Pancreas (tissue), 10 donors: ENCODE measurements around the gene CD3D. TPM values are rescaled to one million over a fixed set of nuclear protein-coding genes. Genes with fewer than 3 reads are reported as not detected.

ENCODE experiments used
- ATAC-seq, 4 donors: fragments of 200-7000 bp; cut with Tn5 transposase; one replicate each; pipeline versions ENCODE4 v1.8.0 to v1.9.1; 2020; ENCODE audit warnings: mild to moderate bottlenecking in 4 of 4, moderate library complexity in 4 of 4
- DNase-seq, 6 donors: peaks; one replicate each; pipeline ENCODE4 v3.0.0-alpha.2; 2020
- FAIRE-seq: peaks from 2 replicates; lab custom pipeline; 2012; peaks lifted over from hg19 to GRCh38; lab: Jason Lieb, UNC
- H3K27ac ChIP-seq, 4 donors: fragments of 200-600 bp; sonication (generic); 1 replicate in 3 of 4; 2 replicates in 1 of 4; pipeline versions ENCODE4 v1.5.0 to v1.8.0; 2020
- H3K27me3 ChIP-seq, 4 donors: fragments of 200-600 bp; one replicate each; pipeline ENCODE4 v1.8.0; 2021
- H3K36me3 ChIP-seq, 3 donors: fragments of 200-600 bp; sonication (generic) in 1 of 3; one replicate each; pipeline versions ENCODE4 v1.5.0 to v1.8.0; 2020 to 2021
- H3K4me1 ChIP-seq, 3 donors: fragments of 200-600 bp; one replicate each; pipeline ENCODE4 v1.8.0; 2021
- H3K4me3 ChIP-seq, 4 donors: fragments of 200-600 bp; sonication (generic) in 2 of 4; one replicate each; pipeline versions ENCODE4 v1.5.0 to v1.8.0; 2020 to 2021
- H3K9me3 ChIP-seq, 4 donors: fragments of 200-600 bp; one replicate each; pipeline ENCODE4 v1.8.0; 2021
- CTCF ChIP-seq, 4 donors: fragments of 200-600 bp; sonication (generic) in 3 of 4; IDR thresholded peaks; one replicate each; pipeline versions ENCODE4 v1.5.0 to v1.8.0; 2021; ENCODE audit warnings: antibody characterized with exemption in 4 of 4
- WGBS, 2 donors: extraction: QIAGEN DNeasy Blood & Tissue Kit; methylation state at CpG; one replicate each; pipeline ENCODE4 v1.1.7; 2013; 5-methylcytosine and 5-hydroxymethylcytosine counted together
- intact Hi-C, 3 donors: fragments of 100-400 bp; cut with DNase I; formaldehyde crosslinking; loops; one replicate each; pipeline versions ENCODE4 v1.11.1 to v1.14.2; 2022
- polyA plus RNA-seq, 2 donors: library from polyadenylated mRNA; stranded (reverse); fragments of 200-250 nt; gene quantifications; one replicate each; pipeline ENCODE4 v1.2.3, GENCODE V29; 2013
- total RNA-seq, 6 donors: library from RNA; stranded (reverse); fragmentation: NEBNext Ultra II Directional in 4 of 6; extraction: Animal tissue kit (Norgen Biotek cat#: 25700) in 4 of 6; gene quantifications; one replicate each; pipeline versions ENCODE4 v1.2.1 to v1.2.4, GENCODE V29; 2021 to 2023
- donor health status: healthy with polysubstance abuse.
- donor health status: DM: no; HTN: no; CAD: no; lungs with moderate emphysema.
- donor health status: DM: no; HTN: no; CAD: no.
- donor health status: control.
- donor health status: control.
- donor health status: Bipolar disorder and iron deficiency.
- donor health status: DM: yes; HTN: yes; CAD: no.
- donor health status: DM: no; HTN: no; CAD: no.
- donor health status: DM: no; HTN: no; CAD: no.
- donor health status: DM: yes; HTN: yes; CAD: no.

Gene CD3D
- total and polyA plus RNA-seq, 8 donors = 0.14 to 2.4 (median 0.74) TPM

GRCh38 chr11:118353084-118353710, 10.7 kb upstream of the CD3D start:
- Histone ChIP-seq H3K27me3 (no peaks in the 10 kb centered on the region), H3K27ac (no peak overlapping the region), H3K4me1 (no peaks in the 10 kb centered on the region), H3K9me3 (no peaks in the 10 kb centered on the region), H3K4me3 (no peak overlapping the region), H3K36me3 (no peaks in the 10 kb centered on the region)
- TF ChIP-seq CTCF (IDR thresholded peaks at IDR 0.05) = peak in 3 of 4 donors; percentile 15 to 39 (median 37)
- FAIRE-seq (no peak), ATAC-seq (no peak), DNase-seq (no peak)
- intact Hi-C loops = loop anchor here in 1 of 3 donors (5.0 kb wide), 1 partner anchor 51 kb away; the partner anchor contains the start of gene CD3E
- 4% methylated on average over 6 of the region's 6 CpGs for WGBS, 2 donors

GRCh38 chr11:118349475-118349874, 7.0 kb upstream of the CD3D start:
- FAIRE-seq (no peak), DNase-seq (no peak), ATAC-seq (no peak)
- Histone ChIP-seq H3K27ac (no peak overlapping the region), H3K4me3 (no peak overlapping the region), H3K9me3 (no peaks in the 10 kb centered on the region), H3K36me3 (no peaks in the 10 kb centered on the region), H3K27me3 (no peaks in the 10 kb centered on the region), H3K4me1 (no peaks in the 10 kb centered on the region)
- TF ChIP-seq CTCF (IDR thresholded peaks at IDR 0.05) = no peak
- WGBS, 2 donors = 53 to 68% methylated on average over 6 of the region's 6 CpGs
- intact Hi-C loops = no loop called here

GRCh38 chr11:118343981-118344515, 1.5 kb upstream of the CD3D start, which contains the start of gene CD3G:
Gene CD3G (plus strand): TSS chr11:118344344. CDS start chr11:118344424, 80 bp downstream.
- 73 to 78% methylated on average over 6 of the region's 6 CpGs for WGBS, 2 donors
- Histone ChIP-seq H3K9me3 (no peaks in the 10 kb centered on the region), H3K4me1 (no peaks in the 10 kb centered on the region), H3K36me3 (no peaks in the 10 kb centered on the region), H3K27me3 (no peaks in the 10 kb centered on the region), H3K4me3 (no peak within 1 kb of the TSS), H3K27ac (no peak within 1 kb of the TSS)
- intact Hi-C loops = no loop called here
- DNase-seq (no peak), ATAC-seq (no peak), FAIRE-seq (no peak)
- TF ChIP-seq CTCF (IDR thresholded peaks at IDR 0.05) = no peak

- Histone ChIP-seq H3K27me3 (no peaks in the 10 kb centered on the region), H3K36me3 (no peaks in the 10 kb centered on the region), H3K27ac (no peak overlapping the region), H3K9me3 (no peaks in the 10 kb centered on the region), H3K4me1 (no peaks in the 10 kb centered on the region), H3K4me3 (no peak overlapping the region)
- TF ChIP-seq CTCF (IDR thresholded peaks at IDR 0.05) = no peak
- no peak for ATAC-seq
- no peak for FAIRE-seq
- no peak for DNase-seq
- 73 to 78% methylated on average over 9 of the region's 9 CpGs for WGBS, 2 donors
- intact Hi-C loops = no loop called here
Observed at GRCh38 chr11:118343248-118343647, 743 bp upstream of the CD3D start.
